Stimulated activated CD8-positive, alpha-beta memory T cell treated with anti-CD3 and anti-CD28 coated beads, Interleukin-2, amount 100 ng/mL, for 1 hour (primary cell): ENCODE data around the gene STK36.

Source experiments
- DNase-seq, 2 donors: peaks; one replicate each; pipeline ENCODE4 v3.0.0-alpha.2; 2020; ENCODE audit warnings: low read depth in 2 of 2

STK36 gene

DNA sequence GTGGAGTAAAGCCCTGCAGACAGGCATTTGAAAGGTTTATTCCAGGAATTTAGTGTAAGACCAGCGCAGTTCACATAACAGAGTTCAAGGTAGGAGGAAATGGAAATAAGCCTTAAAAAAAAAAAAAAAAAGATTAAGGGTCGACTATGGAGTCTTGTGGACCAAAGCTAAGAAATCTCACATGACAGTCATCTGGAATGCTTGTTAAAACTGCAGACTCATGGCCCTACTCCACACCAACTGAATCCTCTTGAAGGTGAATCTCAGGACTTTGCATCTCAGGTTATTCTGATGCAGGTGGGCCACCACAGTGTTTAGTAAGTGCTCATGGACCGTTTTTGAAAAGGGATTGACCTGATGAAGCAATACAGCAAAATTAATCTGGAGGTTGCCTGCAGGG is 47.6 kb downstream of the STK36 start:
- no peak for DNase-seq

DNA sequence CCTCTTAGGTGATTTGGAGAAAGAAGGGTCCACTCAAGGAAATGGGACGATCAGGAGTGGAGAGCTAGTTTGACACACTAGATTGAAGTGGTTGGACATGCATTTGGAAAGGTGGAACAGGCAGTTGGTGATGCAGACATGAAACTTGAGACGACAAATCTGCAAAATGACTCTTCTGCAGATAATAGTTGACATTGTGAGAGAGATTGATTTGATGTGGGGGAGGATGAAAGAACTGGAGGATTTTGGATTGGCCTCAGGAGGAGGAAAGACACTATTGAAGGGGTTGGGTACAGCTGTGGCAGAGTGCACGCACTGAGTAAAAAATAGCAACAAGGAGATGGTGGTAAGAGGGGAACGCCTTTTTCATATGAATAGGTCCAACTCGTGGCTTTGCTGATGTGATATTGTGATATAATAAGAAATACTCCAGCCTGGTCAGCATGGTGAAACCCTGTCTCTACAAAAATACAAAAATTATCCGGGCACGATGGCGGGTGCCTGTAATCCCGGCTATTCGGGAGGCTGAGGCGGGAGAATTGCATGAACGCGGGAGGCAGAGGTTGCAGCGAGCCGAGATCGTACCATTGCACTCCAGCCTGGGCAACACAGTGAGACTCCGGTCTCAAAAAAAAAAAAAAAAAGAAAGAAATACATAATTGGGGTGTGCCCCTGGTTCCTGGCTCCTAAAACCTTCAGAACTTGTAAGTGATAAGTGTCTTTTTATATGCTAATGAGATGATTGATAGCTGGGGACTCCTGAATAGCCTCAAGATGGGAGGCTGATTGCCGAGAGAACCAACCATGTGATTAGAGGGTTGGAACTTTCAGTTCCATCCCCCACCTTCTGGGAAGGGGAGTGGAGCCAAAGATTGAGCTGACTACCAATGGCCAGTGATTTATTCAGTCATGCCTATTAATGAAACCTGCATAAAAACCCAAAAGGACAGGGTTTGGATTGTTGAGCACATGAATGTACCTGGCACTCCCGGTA is 48.5 kb downstream of the STK36 start:
- no peak for DNase-seq

- DNase-seq, result no peak
These were observed 49.6 kb downstream of the STK36 start for GRCh38 chr2:218721488-218721887.

DNA sequence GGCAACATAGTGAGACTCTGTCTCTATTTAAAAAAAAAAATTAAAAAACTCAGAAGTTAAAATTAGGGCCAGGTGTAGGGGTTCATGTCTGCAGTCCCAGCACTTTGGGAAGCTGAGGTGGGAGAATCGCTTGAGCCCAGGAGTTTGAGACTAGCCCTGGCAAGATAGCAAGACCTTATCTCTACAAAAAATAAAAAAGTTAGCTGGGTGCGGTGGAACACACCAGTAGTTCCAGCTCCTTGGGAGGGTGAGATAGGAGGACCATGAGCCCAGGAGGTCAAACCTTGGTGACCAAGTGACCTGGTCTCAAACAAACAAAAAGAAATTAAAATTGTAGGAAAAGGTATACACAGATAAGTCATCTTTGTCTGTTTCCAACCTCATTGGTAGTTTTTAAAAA is 50.0 kb downstream of the STK36 start:
- no peak for DNase-seq

DNA sequence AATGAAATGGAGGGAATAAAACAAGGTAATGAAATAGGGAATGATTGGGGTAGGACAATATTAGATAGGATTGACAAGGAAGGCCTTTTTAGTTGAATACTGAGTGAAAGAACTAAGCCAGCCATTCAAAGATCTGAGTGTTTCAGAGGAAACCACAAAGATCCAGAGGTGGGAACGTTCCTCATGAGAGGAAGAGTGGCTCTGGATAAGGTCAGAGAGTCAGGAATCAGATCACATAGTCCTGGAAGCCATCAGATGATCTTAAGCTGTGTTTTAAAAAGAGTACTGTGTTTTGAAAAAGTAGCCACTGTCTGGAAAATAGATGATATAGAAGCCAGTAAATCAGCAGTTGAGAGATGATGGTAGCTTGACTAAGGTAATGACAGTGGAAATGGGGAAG is 50.5 kb downstream of the STK36 start:
- DNase-seq, result no peak

DNA sequence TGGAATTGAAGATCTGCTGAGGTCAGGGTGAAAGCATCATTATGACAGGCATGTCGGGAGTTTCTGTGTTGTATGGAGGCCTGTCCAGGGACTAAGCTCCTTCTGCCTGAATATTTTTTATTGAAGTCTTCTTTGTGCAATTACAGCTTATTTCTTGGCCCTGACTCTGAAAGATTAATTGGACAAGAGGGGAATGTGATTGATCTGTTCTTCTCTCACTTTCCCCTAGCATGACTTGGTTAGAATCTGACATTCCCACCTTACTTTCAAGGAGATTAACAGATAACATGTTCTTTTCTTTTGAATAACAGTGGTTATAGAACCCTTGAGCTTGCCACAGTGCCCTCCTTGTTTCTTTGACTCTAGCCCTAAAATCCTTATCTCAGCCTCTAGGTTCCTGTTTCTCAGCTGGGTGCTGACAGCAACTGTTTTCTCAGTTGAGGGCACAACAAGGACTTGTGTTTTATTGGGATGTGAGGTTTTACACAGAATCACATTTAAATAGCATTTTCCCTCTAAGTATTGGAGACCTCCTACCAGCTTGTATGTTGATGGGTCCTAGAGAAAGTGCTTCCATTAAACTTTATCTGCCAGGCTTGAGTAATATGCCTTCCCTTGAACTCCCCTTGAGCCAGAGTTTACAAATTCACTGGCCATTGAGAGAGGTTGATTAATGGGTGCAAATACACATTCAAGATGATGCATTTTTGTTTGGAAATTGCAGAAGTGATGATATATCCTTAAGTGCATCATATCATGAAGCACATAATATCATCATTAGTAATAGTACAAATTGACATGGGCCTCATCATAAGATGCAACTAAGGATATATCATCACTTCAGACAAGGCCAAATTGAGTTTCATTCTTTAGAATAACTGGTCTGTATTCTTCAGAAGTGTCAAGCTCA is 51.2 kb downstream of the STK36 start:
- no peak for DNase-seq

DNA sequence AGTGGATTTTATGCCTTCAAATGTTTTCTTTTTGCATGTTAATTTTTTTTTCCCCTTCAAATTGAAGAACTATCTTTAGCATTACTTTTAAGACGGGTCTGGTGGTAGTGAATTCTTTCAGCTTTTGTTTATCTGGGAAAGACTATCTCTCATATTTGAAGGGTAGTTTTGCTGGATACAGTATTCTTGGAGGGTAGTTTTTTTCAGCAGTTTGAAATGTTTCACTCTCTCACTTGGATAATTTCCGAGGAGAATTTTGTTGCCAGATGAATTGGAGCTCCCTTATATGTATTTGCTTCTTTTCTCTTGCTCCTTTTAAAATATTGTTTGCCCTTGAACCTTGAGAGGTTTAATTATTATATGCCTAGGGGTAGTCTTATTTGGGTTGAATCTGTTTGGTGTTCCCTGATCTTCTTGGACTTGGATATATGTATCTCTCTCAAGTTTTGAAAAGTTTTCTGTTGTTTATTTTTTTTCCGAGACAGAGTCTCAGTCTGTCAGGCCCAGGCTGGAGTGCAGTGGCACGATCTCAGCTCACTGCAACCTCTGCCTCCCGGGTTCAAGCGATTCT is 54.2 kb downstream of the STK36 start:
- DNase-seq, result no peak

DNA sequence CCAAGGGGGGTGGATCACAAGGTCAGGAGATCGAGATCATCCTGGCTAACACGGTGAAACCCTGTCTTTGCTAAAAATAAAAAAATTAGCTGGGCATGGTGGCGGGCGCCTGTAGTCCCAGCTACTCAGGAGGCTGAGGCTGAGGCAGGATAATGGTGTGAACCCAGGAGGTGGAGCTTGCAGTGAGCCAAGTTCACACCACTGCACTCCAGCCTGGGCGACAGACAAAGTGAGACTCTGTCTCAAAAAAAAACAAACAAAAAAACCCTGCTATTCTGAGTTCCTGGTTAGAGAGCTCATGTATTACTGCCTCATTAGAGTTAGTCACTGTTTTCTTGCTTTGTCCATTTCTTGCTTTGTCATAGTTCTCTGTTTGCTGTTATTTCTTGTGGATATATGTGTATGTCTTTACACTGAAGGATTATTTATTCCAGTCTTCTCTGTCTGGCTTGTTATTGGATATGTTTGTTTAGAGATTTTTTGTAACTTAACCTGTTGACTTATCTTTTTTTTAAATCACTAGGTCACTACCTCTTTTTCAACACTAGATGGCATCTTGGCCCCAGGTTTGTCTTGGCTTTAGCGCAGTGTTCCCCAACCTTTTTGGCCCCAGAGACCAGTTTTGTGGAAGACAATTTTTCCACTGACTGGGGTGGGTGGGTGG is 55.7 kb downstream of the STK36 start:
- DNase-seq, result no peak

DNA sequence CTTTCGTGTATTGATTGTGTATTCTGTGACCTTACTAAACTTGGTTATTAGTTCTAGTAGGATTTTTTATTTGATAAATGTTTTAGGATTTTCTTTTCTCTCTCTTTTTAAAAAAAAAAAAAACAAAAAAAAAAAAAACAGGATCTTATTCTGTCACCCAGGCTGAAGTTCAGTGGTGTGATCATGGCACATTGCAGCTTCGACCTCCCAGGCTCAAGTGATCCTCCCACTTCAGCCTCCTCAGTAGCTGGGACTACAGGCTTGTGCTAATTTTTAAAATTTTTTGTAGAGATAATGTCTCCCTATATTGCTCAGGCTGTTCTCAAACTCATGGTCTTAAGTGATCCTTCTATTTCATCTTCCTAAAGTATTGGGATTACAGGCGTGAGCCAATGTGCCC is 57.8 kb downstream of the STK36 start:
- DNase-seq, result no peak

- no peak for DNase-seq
These were observed 60.3 kb downstream of the STK36 start for GRCh38 chr2:218732052-218732760.

DNA sequence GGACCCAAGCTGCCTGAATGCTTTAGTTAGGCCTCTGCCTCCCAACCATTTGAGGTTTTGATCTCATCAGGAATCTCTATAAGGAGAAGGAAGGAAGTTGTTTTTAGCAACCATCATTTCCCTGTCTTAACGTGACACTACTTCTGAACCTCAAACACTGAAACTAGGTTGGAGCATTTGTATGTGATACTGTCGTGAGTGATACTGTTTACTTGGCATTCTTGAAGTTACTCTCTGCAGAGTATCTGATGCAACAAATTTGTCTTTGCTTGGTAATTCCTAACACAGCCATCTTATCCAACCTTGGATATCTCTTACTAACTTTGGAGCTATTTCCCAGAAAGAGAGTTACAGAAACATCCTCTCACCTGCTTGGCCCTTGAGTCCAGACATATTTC is 60.9 kb downstream of the STK36 start:
- DNase-seq, result no peak

GRCh38 chr2:218733171-218734021 is 61.5 kb downstream of the STK36 start:
- DNase-seq, result no peak

GRCh38 chr2:218734190-218734975 is 62.5 kb downstream of the STK36 start:
- DNase-seq, result no peak

DNA sequence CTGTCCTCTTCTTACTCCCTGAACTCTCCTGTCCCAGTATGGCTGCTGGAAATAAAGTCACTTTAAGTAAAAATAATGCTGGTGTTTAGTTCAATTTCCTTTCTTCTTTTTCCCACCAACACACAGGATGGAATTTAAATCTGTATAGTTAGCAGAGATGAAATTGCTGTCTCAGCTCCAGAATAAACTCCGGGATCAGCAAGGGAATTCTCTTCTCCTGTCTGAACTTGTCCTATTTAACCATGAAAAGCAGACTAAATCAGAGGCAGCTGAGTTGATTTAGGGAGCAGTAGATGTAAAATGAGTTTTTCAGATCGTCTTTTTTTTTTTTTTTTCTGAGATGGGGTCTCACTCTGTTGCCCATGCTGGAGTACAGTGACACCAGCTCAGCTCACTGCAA is 64.6 kb downstream of the STK36 start:
- DNase-seq, result no peak

GRCh38 chr2:218743068-218743467 is 71.2 kb downstream of the STK36 start:
- no peak for DNase-seq

- no peak for DNase-seq
These were observed 72.7 kb downstream of the STK36 start for GRCh38 chr2:218744615-218745014.

- no peak for DNase-seq
These were observed 73.3 kb downstream of the STK36 start for GRCh38 chr2:218745160-218745558.

DNA sequence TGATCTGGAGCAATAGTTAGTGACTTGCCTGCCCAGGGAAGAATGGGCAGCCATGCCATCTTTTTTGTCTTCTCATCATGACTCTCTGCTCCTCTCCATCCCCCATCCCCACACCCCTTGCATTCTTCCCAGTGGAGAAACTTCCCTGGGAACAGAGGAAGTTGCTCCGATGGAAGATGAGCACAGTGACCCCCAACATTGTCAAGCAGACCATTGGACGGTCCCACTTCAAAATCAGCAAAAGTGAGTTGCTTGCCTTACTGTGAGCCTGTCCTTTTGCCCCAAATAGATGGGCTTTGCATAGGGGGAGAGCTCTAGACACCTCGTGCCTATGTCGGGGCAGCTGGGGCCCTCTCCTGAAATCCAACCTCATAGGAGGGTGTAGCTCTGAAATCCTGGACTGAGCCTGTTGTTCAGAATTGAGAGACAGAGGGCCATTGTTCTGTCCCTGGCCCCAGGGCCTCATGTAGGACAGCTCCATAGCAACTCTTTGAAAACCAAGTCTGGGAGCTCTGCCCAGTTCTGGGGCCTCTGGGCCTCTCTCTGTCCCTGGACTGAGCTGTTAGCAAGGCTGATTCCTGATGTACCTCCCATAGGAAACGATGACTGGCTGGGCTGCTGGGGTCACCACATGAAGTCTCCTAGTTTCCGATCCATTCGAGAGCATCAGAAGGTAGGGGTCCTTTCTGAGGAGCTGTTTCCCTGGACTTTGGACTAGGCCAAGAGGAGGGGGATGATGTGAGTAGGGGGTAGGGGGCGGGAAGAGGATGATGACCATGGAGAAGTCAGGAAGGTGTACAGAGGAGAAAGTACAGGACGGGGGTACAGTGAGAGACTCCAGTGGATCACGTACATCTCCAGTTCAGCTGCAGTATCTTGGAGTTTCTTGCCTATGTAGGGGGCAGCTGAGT is 73.9 kb downstream of the STK36 start:
- DNase-seq, result no peak
